ENCODE results near the gene TMUB2.

TMUB2 gene

GRCh38 chr17:44174427-44174826, 12.3 kb upstream of the TMUB2 start:
- peaks cover 14% of the 10 kb centered on the region for H3K4me1 ChIP-seq (ENCODE audit: low read length)
- TF ChIP-seq CTCF (IDR thresholded peaks at IDR 0.05; ENCODE audit: low read depth, low read length) = no peak
- no peak for TF ChIP-seq EZH2phosphoT487 (IDR thresholded peaks at IDR 0.05; ENCODE audit: low read depth)
- H3K9me3 ChIP-seq (ENCODE audit: insufficient read depth, low read length) = no peaks in the 10 kb centered on the region
- no peaks in the 10 kb centered on the region for H4K20me1 ChIP-seq (ENCODE audit: insufficient read depth, low read length)
- no peak overlapping the region for H3K27ac ChIP-seq (ENCODE audit: low read length)
- H3K4me2 ChIP-seq (ENCODE audit: low read length) = no peak overlapping the region
- no peaks in the 10 kb centered on the region; the same call in 1 of the 2 replicates for H3K27me3 ChIP-seq (ENCODE audit: low read depth, low read length)
- peaks cover 3% of the 10 kb centered on the region for H3K36me3 ChIP-seq (replicated peaks; ENCODE audit: low read depth, low read length)
- no peak overlapping the region for H3K9ac ChIP-seq (ENCODE audit: low read length)
- H3K4me3 ChIP-seq (ENCODE audit: low read length) = no peak overlapping the region
- H3K79me2 ChIP-seq (ENCODE audit: low read length) = no peaks in the 10 kb centered on the region
- H2AFZ ChIP-seq (ENCODE audit: low read depth, low read length) = no peak overlapping the region

GRCh38 chr17:44176257-44176656, 10.5 kb upstream of the TMUB2 start:
- no peak overlapping the region for H3K9ac ChIP-seq (ENCODE audit: low read length)
- TF ChIP-seq CTCF (IDR thresholded peaks at IDR 0.05; ENCODE audit: low read depth, low read length) = no peak
- no peak for TF ChIP-seq EZH2phosphoT487 (IDR thresholded peaks at IDR 0.05; ENCODE audit: low read depth)
- H4K20me1 ChIP-seq (ENCODE audit: insufficient read depth, low read length) = no peaks in the 10 kb centered on the region
- no peak overlapping the region for H3K4me2 ChIP-seq (ENCODE audit: low read length)
- H3K27me3 ChIP-seq (ENCODE audit: low read depth, low read length) = no peaks in the 10 kb centered on the region
- H3K4me1 ChIP-seq (ENCODE audit: low read length) = no peaks in the 10 kb centered on the region; the same call in 1 of the 2 replicates
- no peak overlapping the region for H2AFZ ChIP-seq (ENCODE audit: low read depth, low read length)
- peaks cover 3% of the 10 kb centered on the region for H3K36me3 ChIP-seq (replicated peaks; ENCODE audit: low read depth, low read length)
- H3K4me3 ChIP-seq (ENCODE audit: low read length) = no peak overlapping the region
- no peaks in the 10 kb centered on the region for H3K9me3 ChIP-seq (ENCODE audit: insufficient read depth, low read length)
- H3K79me2 ChIP-seq (ENCODE audit: low read length) = no peaks in the 10 kb centered on the region
- H3K27ac ChIP-seq (ENCODE audit: low read length) = no peak overlapping the region

- no peak overlapping the region for H3K4me3 ChIP-seq (ENCODE audit: low read length)
- H3K27ac ChIP-seq (ENCODE audit: low read length) = no peak overlapping the region
- no peak overlapping the region for H3K4me2 ChIP-seq (ENCODE audit: low read length)
- peaks cover 7% of the 10 kb centered on the region for H3K36me3 ChIP-seq (replicated peaks; ENCODE audit: low read depth, low read length)
- H3K79me2 ChIP-seq (ENCODE audit: low read length) = peaks cover 2% of the 10 kb centered on the region; the same call in 1 of the 2 replicates
- no peaks in the 10 kb centered on the region for H3K27me3 ChIP-seq (ENCODE audit: low read depth, low read length)
- H3K9me3 ChIP-seq (ENCODE audit: insufficient read depth, low read length) = no peaks in the 10 kb centered on the region
- H4K20me1 ChIP-seq (ENCODE audit: insufficient read depth, low read length) = no peaks in the 10 kb centered on the region
- no peaks in the 10 kb centered on the region for H3K4me1 ChIP-seq (ENCODE audit: low read length)
- H2AFZ ChIP-seq (ENCODE audit: low read depth, low read length) = no peak overlapping the region
- TF ChIP-seq CTCF (IDR thresholded peaks at IDR 0.05; ENCODE audit: low read depth, low read length) (no peak), EZH2phosphoT487 (IDR thresholded peaks at IDR 0.05; ENCODE audit: low read depth) (no peak)
- H3K9ac ChIP-seq (ENCODE audit: low read length) = no peak overlapping the region
Measured at GRCh38 chr17:44176671-44177501, 9.9 kb upstream of the TMUB2 start.

- Histone ChIP-seq H4K20me1 (ENCODE audit: insufficient read depth, low read length) (no peaks in the 10 kb centered on the region), H3K27me3 (ENCODE audit: low read depth, low read length) (no peaks in the 10 kb centered on the region), H3K4me2 (ENCODE audit: low read length) (no peak overlapping the region), H3K79me2 (ENCODE audit: low read length) (peaks cover 10% of the 10 kb centered on the region; the same call in 1 of the 2 replicates), H3K4me1 (ENCODE audit: low read length) (no peaks in the 10 kb centered on the region), H3K4me3 (ENCODE audit: low read length) (no peak overlapping the region), H3K9ac (ENCODE audit: low read length) (no peak overlapping the region), H3K9me3 (ENCODE audit: insufficient read depth, low read length) (no peaks in the 10 kb centered on the region), H3K36me3 (replicated peaks; ENCODE audit: low read depth, low read length) (peaks cover 13% of the 10 kb centered on the region), H2AFZ (ENCODE audit: low read depth, low read length) (no peak overlapping the region), H3K27ac (ENCODE audit: low read length) (no peak overlapping the region)
- TF ChIP-seq CTCF (IDR thresholded peaks at IDR 0.05; ENCODE audit: low read depth, low read length) = no peak
- no peak for TF ChIP-seq EZH2phosphoT487 (IDR thresholded peaks at IDR 0.05; ENCODE audit: low read depth)
Measured at GRCh38 chr17:44177640-44178039, 9.1 kb upstream of the TMUB2 start.
